Measurements from ENCODE around the gene CD274. TPM values are rescaled to one million over a fixed set of nuclear protein-coding genes. Genes with fewer than 3 reads are reported as not detected.

Gene CD274
- total and polyA plus RNA-seq, 2 donors (not counting 3 experiments of a cell fraction or from before 2014, with no cell fraction given): 25.4 to 26.8 TPM

DNA sequence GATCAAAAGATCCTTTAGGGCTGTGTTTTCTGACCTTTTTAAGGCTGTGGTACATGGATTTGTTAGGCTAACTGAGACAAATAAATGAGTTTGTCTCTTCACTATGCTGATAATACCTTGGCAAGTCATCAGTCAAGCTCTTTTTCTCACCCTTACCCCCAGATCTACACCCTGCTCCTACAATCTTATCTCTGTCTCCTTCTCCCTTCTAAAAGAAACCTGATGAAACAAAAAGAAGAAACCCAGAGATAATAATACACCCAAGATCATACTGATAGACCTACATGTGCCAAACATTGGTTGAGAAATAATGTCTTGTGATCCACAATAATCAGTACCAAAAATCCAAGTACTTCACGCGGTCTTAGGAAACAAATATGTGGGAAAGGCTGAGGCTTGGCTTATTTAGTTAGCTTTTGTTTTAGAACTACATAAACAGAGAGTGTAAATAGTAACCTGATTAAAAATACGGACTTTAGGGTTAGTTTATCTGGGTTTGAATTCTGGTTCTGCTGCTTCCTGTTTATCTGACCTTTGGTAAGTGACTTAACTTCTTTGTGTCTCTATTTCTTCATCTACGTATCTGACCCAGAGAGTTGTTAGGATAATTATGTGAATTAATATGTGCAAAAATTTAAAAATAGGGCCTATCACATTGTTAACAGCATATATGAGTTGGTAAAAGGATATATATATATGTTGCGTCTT is 35.2 kb downstream of the CD274 start:
- no peaks in the 10 kb centered on the region for H3K36me3 ChIP-seq (ENCODE audit: control insufficient read depth in 2 of 2, extremely low read depth in 1 of 2, insufficient read depth in 2 of 2, low read length in 2 of 2)
- no peak overlapping the region for H3K9ac ChIP-seq (replicated peaks; ENCODE audit: extremely low read depth, insufficient read depth, low read length)
- H4K20me1 ChIP-seq (replicated peaks; ENCODE audit: control insufficient read depth, extremely low read depth, insufficient read depth, low read length): no peaks in the 10 kb centered on the region
- H3K9me3 ChIP-seq (replicated peaks; ENCODE audit: control insufficient read depth, insufficient read depth, low read length): no peaks in the 10 kb centered on the region
- no peak overlapping the region for H3K27ac ChIP-seq (ENCODE audit: insufficient read depth, low read depth, low read length)
- ChIA-PET CTCF (no interaction called here), POLR2A (no interaction called here)
- DNase-seq (ENCODE audit: low read depth, low spot score): peak; percentile 16
- no peak overlapping the region for H3K4me2 ChIP-seq (ENCODE audit: insufficient read depth, low read length)
- no peak overlapping the region for H2AFZ ChIP-seq (ENCODE audit: low read depth, low read length)
- dilution Hi-C loops (cut with MboI; ENCODE audit: extremely low pct_ligation_motif_present, low sequenced_read_pairs) (no loop called here), intact Hi-C loops (cut with micrococcal nuclease) (no loop called here)
- no peak overlapping the region for H3K4me3 ChIP-seq (replicated peaks in 1 of 3; ENCODE audit: insufficient read depth in 1 of 3, low read depth in 1 of 3, low read length in 3 of 3)
- no TSS peak for BruUV-seq (replicated peaks)
- no peaks in the 10 kb centered on the region for H3K79me2 ChIP-seq (ENCODE audit: control insufficient read depth, insufficient read depth, low read length)
- FAIRE-seq: no peak
- H3K27me3 ChIP-seq (ENCODE audit: control insufficient read depth in 2 of 2, insufficient read depth in 2 of 2, low read length in 2 of 2): no peaks in the 10 kb centered on the region
- H3K4me1 ChIP-seq (ENCODE audit: control insufficient read depth, extremely low read depth, insufficient read depth, low read length): peaks cover 26% of the 10 kb centered on the region
- no peaks in the 10 kb centered on the region for H3K9me1 ChIP-seq (replicated peaks; ENCODE audit: control insufficient read depth, extremely low read depth, insufficient read depth, low read length)
- TF ChIP-seq FOS (IDR thresholded peaks at IDR 0.05; ENCODE audit: borderline replicate concordance, insufficient read depth, low read length): no peak
- TF ChIP-seq, protein P1, sequence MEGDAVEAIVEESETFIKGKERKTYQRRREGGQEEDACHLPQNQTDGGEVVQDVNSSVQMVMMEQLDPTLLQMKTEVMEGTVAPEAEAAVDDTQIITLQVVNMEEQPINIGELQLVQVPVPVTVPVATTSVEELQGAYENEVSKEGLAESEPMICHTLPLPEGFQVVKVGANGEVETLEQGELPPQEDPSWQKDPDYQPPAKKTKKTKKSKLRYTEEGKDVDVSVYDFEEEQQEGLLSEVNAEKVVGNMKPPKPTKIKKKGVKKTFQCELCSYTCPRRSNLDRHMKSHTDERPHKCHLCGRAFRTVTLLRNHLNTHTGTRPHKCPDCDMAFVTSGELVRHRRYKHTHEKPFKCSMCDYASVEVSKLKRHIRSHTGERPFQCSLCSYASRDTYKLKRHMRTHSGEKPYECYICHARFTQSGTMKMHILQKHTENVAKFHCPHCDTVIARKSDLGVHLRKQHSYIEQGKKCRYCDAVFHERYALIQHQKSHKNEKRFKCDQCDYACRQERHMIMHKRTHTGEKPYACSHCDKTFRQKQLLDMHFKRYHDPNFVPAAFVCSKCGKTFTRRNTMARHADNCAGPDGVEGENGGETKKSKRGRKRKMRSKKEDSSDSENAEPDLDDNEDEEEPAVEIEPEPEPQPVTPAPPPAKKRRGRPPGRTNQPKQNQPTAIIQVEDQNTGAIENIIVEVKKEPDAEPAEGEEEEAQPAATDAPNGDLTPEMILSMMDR (IDR thresholded peaks at IDR 0.05; ENCODE audit: extremely low read depth in 1 of 2, insufficient read depth in 1 of 2, low read depth in 1 of 2, low read length in 2 of 2): no peak
- TF ChIP-seq POLR2A (IDR thresholded peaks at IDR 0.05; ENCODE audit: low read depth, low read length): no peak
- TF ChIP-seq MYC (IDR thresholded peaks at IDR 0.05; ENCODE audit: low read depth, low read length): no peak
- TF ChIP-seq JUN (IDR thresholded peaks at IDR 0.05; ENCODE audit: borderline replicate concordance, insufficient read depth, insufficient read length, low read depth): no peak
- TF ChIP-seq POLR2AphosphoS5 (IDR thresholded peaks at IDR 0.05; ENCODE audit: insufficient read depth, low read depth, low read length): no peak
- TF ChIP-seq MAX (IDR thresholded peaks at IDR 0.05; ENCODE audit: insufficient read depth, insufficient read length): no peak
- no peak for TF ChIP-seq EZH2 (IDR thresholded peaks at IDR 0.05; ENCODE audit: borderline replicate concordance, low read depth, low read length, severe bottlenecking)
- TF ChIP-seq GATA2 (IDR thresholded peaks at IDR 0.05; ENCODE audit: insufficient read depth, insufficient read length, low read depth, low read length): no peak

Measured in endothelial cell of umbilical vein (primary cell).